NCI-H1417 treated with DMSO at 0.1 percent for 48 hours (cell line): Measurements from ENCODE around the gene ARMC5.
"Not testable (repeated sequence)": the region's sequence is repeated elsewhere in the genome, so short reads cannot be mapped to it uniquely, and the experiment has no call there.

Source experiments
- DNase-seq: peaks from one replicate; lab custom pipeline; 2025; lab: John Stamatoyannopoulos, UW

Gene ARMC5, protein sequence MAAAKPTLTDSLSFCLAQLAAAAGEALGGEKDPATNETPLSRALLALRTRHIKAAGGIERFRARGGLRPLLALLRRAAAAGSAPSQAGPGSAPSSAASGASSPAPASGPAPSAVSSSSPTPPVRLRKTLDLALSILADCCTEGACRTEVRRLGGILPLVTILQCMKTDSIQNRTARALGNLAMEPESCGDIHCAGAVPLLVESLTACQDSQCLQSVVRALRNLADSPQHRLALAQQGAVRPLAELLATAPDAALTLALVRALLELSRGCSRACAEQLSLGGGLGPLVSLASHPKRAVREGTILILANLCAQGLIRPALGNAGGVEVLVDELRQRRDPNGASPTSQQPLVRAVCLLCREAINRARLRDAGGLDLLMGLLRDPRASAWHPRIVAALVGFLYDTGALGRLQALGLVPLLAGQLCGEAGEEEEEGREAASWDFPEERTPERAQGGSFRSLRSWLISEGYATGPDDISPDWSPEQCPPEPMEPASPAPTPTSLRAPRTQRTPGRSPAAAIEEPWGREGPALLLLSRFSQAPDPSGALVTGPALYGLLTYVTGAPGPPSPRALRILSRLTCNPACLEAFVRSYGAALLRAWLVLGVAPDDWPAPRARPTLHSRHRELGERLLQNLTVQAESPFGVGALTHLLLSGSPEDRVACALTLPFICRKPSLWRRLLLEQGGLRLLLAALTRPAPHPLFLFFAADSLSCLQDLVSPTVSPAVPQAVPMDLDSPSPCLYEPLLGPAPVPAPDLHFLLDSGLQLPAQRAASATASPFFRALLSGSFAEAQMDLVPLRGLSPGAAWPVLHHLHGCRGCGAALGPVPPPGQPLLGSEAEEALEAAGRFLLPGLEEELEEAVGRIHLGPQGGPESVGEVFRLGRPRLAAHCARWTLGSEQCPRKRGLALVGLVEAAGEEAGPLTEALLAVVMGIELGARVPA

DNA sequence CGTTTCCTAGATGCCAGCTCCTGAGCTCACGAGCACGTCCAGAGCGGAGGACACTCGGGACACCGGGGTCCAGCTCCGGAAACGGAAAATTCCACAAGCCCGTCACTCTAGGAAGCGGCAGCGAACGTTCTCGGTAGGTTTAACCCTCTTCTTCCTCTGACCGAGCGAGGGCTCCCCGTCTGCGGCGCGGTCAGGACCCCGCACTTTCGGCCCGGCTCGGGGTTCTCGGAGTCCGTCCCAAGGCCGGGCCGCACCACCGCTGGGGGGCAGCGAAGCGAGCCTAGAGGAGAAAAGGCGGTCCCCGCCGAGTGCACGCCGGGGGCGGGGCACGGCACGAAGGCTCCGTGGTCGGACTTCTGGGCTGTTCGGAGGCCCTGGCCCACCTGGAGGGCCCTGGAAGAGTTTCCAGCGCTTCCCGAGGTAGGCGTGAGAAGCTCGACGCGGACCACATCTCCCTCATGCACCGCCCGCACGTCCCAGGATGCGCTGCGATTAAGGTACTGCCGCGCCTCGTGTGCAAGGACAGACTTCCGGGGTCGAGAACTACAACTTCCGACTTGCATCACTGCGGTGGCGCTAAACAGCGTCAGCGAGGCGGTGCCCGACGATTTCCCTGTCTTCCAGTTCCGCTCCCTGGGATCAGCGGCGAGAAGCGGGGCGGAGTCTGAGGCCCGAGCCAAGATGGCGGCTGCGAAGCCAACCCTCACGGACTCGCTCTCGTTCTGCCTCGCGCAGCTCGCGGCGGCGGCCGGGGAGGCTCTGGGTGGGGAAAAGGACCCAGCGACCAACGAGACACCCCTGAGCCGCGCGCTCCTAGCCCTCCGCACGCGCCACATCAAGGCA, at the start of gene ARMC5:
Gene ARMC5 (plus strand): TSS at position 658 of the 843 bp plus-strand sequence. CDS start 24 bp downstream, at position 682.
- DNase-seq, result peak; percentile 79

DNA sequence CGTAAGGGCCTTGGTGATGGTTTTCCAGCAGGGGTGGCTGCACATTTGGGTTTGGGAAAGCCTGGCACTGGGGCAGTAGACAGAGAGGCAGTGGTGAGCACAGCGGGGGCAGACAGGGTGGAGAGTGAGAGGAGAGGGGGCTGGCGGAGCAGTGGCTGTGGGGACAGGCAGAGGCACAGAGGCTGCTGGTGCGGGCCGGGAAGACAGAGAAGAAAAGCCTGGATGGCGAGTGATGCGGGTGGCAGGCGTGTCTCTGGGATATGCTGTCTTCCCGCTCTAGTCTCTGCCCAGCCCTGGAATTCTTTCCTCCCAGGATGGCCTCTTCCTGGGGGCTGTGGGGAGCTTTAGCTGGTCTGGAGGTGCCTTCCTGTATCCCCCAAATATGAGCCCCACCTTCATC, 49.2 kb upstream of the ARMC5 start:
- no peak for DNase-seq

DNA sequence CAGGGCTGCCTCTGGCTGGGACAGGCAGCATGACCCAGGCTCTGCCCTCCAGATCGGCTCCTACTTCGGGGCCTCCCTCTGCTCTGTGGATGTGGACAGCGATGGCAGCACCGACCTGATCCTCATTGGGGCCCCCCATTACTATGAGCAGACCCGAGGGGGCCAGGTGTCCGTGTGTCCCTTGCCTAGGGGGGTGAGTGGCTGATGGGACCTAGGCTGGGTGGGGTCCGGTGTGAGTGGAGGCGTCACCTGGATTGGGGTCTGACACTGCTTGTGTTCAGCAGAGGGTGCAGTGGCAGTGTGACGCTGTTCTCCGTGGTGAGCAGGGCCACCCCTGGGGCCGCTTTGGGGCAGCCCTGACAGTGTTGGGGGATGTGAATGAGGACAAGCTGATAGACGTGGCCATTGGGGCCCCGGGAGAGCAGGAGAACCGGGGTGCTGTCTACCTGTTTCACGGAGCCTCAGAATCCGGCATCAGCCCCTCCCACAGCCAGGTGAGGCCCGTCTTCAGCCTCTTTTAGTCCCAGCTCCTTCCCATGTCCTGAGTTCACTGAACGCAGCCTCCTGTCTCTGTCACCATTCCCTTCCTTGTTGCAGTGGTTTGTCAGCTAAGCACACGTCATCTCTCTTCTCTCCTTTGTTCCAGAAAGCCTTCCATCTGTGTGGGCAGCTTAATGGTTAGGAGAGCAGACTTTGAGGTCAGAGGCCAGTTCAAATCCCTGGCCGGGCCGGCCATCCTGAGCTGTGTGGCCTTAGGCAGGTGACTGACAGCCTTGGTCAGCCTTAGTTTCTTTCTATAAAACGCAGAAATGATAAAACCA, 48.1 kb upstream of the ARMC5 start:
- no peak for DNase-seq

DNA sequence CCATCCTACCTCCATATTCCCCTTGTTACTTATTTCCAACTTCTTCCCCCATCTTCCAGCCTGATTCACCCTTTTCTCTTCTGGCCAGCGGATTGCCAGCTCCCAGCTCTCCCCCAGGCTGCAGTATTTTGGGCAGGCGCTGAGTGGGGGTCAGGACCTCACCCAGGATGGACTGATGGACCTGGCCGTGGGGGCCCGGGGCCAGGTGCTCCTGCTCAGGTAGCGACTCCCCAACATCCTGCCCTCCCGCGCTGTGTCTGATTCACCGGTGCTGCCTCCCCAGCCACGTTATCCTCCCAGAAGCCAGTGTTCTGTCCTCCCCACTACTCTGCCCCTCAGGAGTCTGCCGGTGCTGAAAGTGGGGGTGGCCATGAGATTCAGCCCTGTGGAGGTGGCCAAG, 46.6 kb upstream of the ARMC5 start:
- no peak for DNase-seq

DNA sequence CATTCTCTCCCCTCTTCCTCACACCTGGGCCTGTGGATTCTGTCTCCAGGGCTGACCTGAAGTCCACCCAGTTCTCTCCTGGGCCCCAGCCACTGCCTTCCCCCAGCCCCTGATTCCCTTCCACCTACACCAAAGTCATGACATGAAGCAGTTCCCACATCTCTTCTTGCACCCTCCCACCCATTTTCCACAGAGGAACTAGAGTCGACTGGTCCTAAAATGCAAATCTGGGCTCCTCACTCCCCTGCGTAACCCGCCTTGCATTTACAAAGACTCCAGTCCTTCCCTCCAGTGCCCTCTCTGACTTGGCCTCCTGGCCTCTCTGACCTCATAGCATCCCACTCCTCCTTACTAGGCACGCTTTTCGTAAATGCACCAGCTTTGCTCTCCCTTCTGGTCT, 45.9 kb upstream of the ARMC5 start:
- no peak for DNase-seq

DNA sequence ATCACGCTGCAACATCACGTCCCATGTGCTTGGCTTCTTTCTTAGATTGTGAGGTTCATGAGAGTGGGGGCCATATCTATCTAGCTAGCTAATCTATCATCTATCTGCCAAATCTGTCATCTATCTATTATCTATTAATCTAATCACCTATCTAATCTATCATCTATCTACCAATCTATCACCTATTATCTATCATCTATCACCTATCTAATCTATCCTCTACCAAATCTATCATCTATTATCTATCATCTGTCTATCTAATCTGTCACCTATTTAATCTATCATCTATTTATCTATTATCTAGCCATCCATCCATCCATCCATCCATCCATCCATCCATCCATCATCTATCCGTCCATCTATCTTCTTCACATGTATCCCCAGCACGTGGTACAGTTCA, 45.4 kb upstream of the ARMC5 start:
- no peak for DNase-seq

DNA sequence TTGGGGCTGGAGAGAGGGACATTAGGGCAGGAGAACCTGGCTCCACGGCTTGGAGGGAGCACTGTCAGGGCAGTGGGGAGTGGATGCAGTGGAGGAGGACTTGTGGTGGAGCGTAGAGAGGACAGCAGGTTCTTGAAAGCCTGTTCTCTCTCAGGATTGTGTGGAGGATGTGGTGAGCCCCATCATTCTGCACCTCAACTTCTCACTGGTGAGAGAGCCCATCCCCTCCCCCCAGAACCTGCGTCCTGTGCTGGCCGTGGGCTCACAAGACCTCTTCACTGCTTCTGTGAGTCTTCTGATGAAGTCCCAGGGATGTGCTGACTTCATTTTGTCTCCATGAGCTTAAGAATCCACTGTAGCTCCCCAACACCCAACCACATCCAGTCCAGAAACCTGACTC, 44.6 kb upstream of the ARMC5 start:
- no peak for DNase-seq

DNA sequence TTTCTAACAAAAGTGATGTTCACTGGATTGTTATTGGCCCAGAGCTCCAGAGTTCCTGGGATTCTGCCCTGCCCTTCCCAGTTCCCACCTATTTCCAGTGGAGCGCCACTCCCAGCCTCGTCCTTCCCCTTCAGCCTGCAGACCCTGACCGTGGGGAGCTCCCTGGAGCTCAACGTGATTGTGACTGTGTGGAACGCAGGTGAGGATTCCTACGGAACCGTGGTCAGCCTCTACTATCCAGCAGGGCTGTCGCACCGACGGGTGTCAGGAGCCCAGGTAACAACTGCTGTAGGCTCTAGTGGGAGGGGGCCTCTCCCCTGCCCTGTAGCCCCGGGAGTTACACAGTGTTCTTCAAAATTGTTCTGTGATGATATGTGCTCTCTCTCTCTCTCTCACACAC, 42.9 kb upstream of the ARMC5 start:
- no peak for DNase-seq

DNA sequence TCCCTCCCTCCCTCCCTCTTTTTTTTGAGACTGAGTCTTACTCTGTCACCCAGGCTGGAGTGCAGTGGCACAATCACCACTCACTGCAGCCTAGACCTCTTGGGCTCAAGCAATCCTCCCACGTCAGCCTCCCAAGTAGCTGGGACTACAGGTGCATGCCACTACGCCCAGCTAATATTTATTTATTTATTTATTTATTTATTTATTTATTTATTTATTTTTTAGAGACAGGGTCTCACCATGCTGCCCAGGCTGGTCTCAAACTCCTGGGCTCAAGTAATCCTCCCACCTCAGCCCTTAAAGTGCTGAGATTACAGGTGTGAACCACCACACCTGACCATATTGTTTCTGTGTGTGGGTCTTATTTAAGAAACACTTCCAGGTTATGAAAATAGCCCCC, 42.3 kb upstream of the ARMC5 start:
- not testable (repeated sequence) for DNase-seq

DNA sequence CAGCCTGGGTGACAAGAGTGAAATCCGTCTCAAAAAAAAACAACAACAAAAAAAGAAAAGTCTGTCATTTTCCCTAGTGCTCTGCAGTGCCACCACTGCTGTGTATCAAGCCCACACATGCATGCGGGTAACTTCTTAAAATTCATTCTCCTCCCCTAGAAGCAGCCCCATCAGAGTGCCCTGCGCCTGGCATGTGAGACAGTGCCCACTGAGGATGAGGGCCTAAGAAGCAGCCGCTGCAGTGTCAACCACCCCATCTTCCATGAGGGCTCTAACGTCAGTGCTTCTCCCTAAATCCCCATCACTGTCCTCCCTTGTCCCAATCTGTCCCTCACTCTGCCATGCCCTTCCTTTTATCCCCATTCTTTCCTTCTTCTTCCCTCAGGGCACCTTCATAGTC, 41.4 kb upstream of the ARMC5 start:
- DNase-seq, result no peak

DNA sequence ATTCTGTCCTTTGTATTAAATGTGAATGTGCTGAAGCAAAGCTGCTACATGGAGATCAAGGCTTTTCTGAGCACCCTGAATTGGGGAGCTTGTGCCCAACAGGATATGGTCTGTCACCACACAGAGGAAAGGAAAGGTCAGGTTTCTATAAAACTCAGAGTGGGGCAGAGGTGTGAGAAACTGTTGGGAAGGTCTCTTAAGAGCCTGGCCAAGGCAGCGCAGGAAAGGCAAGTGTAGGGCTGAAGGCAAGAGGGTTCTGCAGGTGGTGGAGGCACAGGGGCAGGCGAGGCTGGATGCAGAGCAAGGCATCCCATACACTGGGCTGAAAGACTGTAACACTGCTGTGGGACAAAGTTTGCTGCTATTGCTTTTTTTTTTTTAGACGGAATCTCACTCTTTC, 39.3 kb upstream of the ARMC5 start:
- no peak for DNase-seq

DNA sequence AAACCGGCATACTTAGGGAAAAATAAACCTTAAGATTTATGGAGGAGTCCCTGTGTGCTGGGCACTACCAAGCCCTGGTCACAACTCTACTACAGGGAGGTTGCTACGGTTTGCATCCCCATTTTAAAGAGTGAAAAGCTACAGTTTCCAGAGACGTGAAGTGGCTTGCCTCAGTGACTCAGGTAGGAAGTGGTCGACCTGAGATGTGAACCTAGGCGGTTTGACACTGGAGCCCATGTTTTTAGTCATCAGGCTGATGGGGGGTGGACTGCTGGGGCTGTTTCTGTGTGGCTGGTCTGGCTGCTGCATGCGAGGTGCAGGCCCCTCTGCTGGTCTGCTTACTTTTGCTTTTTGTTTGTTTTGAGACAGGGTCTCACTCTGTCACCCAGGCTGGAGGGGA, 37.7 kb upstream of the ARMC5 start:
- DNase-seq, result no peak

DNA sequence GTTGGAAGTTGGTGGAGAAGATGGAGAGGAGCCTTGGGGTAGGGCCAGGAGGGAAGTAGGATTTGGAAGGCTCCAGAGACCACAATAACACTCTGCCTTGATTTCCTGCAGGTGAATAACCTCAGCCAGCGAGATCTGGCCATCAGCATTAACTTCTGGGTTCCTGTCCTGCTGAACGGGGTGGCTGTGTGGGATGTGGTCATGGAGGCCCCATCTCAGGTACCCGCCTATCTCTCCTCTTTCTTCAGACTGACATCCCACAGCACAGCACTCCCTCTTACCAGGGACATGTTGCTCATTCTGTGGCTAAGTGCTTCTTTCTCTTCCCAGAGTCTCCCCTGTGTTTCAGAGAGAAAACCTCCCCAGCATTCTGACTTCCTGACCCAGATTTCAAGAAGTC, 36.1 kb upstream of the ARMC5 start:
- DNase-seq, result no peak

DNA sequence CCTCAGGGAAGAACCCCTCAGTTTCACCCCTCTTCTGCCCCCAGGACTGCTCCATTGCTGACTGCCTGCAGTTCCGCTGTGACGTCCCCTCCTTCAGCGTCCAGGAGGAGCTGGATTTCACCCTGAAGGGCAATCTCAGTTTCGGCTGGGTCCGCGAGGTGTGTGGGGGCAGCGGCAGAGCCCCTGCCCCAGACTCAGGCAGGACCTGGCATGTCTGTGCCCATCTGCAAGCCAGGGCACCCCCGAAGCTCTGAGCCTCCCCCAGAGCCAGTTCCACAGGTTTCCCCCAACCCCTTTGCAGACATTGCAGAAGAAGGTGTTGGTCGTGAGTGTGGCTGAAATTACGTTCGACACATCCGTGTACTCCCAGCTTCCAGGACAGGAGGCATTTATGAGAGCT, 35.5 kb upstream of the ARMC5 start:
- no peak for DNase-seq

DNA sequence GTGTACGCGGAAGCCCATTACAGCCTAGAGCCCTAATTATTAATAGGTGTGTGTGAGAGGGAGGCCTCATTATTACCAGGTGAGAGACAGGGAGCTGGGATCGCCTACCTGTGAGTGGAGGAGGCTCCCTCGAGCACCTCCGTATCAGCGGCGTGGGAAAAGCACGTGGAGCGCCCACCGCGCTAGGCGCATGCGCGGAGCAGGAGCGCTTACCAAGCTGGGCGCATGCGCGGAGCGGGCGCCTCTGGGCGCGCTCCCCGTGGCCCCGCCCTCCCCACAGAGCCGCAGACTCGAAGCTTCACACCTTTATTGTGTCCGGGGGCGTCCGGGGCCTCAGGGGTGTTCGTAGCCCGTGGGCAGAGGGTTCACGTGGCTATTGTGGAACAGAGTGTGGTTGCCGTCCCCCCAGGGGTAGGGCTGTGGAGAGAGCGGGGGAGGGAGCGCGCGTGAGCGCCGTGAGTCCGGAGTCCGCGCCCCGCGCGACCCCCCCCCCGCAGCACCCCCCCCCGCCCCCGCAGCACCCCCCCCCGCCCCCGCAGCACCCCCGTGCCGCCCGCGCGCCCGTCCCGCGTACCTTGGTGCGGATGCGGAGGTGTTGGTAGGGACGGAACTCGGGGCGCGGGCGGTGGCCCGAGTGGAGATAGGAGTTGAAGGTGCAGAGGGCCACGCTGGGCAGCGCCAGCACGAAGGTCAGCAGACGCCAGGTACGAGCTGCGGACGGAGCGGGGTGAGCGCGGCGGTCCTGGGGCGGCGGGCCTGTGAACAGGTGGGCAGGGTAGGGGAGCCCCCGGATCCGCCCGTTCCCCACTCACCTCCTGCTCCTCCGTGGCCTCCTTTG, 31.6 kb upstream of the ARMC5 start:
- no peak for DNase-seq

DNA sequence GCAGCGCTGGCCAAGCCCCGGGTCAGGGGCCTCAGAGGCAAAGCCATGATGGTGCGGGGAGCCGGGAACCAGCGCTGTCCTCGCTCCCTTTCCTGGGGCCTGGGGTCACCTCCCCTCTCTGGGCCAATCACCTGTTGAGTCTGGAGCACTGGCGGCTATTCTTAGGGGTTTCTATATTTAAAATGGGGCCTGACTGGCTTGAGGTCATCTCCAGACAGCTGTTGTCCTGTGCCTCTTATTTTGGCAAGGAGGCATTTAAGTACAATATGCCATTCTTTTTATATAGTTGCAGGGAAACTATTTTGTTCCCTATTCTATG, 31.1 kb upstream of the ARMC5 start, which contains the start of gene COX6A2:
Gene COX6A2 (minus strand): TSS at position 82 of the 319 bp plus-strand sequence. CDS start 35 bp downstream, at position 47.
- no peak for DNase-seq

DNA sequence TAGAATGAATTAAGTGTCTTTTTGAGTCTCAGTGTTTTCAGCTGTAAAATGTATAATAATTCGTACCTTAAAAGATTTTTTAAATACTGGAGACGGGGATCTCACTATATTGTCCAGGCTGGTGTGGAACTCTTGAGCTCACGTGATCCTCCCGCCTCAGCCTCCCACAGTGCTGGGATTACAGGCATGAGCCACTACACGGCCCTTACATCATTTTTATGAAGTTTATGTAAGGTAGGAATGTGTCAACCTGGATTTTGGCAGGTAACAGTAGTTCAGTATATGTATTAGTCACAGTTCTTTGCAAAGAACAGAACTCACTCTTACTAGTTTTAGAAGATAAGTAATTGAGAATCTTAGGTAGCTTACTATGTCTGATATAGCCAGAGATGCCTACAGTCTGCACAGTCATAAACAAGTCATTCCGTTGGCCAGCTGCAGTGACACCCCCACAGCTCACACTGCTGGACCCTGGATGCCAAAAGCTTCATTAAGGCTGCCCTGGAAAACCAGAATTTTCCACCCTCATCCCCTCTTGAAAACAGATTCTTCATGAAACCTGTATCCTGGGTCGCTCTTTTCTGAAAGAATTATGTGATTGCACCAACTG, 30.6 kb upstream of the ARMC5 start:
- DNase-seq, result no peak

DNA sequence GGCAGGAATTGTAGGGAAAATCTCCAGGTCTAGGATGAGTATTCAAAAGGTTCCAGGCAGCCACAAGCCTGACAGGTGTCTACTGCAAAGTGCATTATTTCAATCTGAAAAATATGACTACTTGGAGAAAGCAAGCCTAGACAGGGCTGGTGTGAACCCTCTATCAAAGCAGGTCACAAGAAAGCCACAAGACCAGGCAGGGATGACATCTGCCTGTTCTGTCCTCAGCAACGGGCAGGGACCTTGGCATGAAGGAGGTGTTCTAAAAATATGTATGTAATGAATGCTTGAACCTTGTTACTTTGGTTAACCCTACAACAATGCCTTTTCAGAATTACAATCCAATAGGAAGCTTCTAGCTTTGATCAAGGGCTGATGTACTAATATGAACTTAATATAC, 30.0 kb upstream of the ARMC5 start:
- no peak for DNase-seq

DNA sequence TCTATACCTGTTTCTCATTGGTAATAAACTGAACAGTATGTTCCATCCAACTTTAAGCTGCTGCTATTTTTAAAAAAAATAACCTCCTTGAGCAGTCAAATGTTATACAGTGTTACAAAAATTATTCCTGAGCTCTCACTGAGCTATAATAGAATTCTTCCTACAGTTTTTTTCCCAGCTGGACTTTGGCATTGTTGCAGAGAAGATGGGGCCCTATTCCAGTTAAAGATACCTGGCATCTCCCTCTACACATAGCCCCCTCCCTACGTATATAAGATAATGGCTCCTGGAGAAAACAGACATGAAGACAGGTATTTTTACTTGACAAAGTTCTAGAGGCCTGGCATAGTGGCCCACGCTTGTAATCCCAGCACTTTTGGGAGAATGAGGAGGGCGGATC, 29.5 kb upstream of the ARMC5 start:
- no peak for DNase-seq
